Fibroblast of villous mesenchyme (primary cell): ENCODE data around the gene STARD7. TPM values are rescaled to one million over a fixed set of nuclear protein-coding genes. Genes with fewer than 3 reads are reported as not detected.

ENCODE experiments used
- DNase-seq: peaks from one replicate; pipeline ENCODE4 v3.0.0-alpha.2; 2010; ENCODE audit warnings: low read depth
- H3K4me3 ChIP-seq: 2 replicates; pipeline ENCODE4 v1.5.1; 2011; ENCODE audit warnings: low read depth, mild to moderate bottlenecking, low read length
- total RNA-seq: library from RNA; depleted of rRNA; stranded (reverse); fragments of >200 nt; gene quantifications from 2 replicates; pipeline ENCODE4 v1.2.3, GENCODE V29; 2012
- TF ChIP-seq, protein P1 (sequence below): IDR thresholded peaks from 2 replicates; pipeline ENCODE4 v1.5.1; 2012; ENCODE audit warnings: low read depth, mild to moderate bottlenecking, low read length; ENCODE audit not compliant: insufficient read depth

STARD7 gene
- total RNA-seq, 1 donor = 209 TPM

DNA sequence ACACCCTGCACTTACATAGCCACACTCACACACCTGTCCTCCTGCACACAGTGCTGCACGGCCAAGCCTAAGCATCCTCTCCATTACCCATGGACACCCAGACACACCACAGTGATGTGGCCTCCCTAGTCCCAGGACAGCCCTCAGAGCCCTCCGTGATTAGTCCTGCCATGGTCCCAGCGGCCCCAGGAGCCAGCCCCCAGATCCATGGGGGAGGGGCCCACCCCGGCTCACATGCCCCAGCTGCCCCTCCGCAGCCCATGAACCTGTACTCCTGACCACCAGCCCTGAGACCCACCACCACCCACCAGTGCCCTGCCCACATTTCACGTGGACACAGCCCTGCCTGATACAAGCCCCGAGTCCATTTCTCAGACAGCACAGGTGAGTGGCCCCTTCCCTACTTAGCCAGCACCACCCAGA is 55.3 kb downstream of the STARD7 start:
- TF ChIP-seq, protein P1, sequence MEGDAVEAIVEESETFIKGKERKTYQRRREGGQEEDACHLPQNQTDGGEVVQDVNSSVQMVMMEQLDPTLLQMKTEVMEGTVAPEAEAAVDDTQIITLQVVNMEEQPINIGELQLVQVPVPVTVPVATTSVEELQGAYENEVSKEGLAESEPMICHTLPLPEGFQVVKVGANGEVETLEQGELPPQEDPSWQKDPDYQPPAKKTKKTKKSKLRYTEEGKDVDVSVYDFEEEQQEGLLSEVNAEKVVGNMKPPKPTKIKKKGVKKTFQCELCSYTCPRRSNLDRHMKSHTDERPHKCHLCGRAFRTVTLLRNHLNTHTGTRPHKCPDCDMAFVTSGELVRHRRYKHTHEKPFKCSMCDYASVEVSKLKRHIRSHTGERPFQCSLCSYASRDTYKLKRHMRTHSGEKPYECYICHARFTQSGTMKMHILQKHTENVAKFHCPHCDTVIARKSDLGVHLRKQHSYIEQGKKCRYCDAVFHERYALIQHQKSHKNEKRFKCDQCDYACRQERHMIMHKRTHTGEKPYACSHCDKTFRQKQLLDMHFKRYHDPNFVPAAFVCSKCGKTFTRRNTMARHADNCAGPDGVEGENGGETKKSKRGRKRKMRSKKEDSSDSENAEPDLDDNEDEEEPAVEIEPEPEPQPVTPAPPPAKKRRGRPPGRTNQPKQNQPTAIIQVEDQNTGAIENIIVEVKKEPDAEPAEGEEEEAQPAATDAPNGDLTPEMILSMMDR = no peak
- no peak overlapping the region for H3K4me3 ChIP-seq
- DNase-seq = no peak

DNA sequence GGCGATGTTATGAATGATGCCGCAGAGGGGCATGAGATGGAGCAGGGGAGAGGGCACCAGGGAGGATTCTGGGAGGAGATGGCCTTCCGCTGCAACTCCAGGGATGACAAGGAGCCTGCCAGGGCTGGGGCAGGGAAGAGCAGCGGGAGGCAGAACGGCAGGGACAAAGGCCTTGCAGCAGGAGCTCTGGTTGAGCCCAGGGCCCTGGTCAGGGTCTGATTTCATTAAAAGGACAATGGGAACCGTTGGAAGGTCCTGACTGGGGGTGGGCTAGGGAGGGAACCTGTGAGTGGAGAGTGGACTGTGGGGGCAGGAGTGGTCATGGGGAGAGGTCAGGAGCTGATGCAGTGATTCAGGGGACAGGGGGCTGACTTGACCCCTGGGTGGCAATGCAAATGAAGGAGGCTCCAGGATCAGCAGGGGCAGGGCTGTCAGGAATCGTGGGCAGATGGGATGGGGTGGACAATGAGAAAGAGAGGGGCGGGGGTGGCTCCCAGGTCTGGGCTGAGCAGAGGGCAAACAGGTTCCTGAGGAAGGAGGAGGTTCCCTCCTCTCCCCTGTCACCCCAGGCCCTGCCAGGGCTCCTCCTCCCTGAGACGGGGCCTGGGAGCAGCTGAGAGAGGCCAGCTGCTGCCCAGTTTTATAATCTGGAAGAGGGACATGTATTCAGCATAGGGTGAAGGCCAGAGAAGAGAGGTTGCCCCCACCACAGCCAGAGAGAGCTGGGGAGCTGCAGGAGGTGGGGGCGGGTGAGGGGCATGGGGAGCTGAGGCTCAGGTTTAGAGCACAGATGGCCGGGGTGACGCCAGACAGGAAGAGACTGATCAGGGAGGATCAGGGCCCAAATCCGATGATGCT is 56.1 kb downstream of the STARD7 start:
- H3K4me3 ChIP-seq = no peak overlapping the region
- TF ChIP-seq, protein P1 = no peak
- DNase-seq = no peak

DNA sequence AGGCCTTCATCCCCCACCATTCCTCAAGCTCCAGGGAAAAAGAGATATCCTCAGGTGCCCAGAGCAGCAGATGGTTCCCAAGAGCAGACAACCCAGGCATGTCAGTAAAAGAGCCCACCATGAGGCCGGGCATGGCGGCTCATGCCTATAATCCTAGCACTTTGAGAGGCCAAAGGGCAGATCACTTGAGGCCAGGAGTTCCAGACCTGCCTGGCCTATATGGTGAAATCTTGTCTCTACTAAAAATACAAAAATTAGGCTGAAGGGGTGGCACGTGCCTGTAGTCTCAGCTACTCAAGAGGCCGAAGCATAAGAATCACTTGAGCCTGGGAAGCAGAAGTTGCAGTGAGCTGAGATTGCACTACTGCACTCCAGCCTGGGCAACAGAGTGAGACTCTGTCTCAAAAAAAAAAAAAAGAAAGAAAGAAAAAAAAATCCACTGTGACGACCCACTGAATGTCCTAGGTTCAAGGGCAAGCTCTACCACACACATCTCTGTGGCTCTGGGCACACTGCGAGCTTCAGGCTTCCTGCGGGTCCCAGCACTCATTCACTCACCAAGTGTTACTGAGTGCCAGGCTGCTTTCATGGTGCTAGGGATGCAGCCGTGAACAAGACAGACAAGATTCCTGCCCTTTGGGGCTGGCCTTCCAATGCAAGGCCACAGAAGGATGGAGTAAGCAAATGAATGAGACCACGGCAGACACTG is 56.9 kb downstream of the STARD7 start:
- TF ChIP-seq, protein P1 = no peak
- no peak overlapping the region for H3K4me3 ChIP-seq
- no peak for DNase-seq

DNA sequence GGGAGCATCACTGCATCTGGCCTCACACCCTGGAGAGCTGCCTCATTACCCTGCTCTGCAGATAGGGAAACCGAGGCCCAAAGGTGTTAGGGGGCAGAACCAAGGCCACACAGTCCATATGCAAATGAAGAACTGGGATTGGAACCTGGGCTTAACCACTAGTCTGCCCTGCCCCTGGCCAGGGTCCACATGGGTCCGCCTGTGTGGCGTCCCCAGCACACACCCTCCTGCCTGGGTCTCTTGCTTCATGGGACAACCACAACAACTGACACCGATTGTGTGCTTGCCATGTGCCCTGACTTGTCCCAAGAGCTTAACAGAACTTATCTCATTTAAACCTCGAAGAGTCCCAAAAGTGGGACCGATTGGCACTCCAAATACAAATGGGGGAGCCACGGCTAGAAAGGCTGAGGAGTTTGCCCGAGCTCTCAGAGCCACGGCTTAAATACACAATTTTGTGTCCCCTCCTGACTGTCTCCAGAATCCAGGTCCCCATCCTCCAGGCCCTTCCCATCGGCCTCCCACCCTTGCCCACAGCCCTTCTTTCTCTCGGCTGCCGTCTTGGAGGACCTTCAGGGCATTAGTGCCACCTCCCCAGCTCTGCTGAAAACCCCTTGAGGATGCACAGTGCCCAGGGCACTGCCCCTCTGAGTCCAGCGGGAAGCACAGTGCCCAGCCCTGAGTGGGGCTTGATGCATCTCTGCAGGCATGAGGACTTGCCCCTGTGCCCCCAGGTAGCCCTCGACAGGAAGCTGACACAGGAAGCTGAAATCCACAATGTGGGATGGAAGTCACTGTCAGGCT is 57.6 kb downstream of the STARD7 start:
- no peak overlapping the region for H3K4me3 ChIP-seq
- TF ChIP-seq, protein P1 = no peak
- DNase-seq = no peak

DNA sequence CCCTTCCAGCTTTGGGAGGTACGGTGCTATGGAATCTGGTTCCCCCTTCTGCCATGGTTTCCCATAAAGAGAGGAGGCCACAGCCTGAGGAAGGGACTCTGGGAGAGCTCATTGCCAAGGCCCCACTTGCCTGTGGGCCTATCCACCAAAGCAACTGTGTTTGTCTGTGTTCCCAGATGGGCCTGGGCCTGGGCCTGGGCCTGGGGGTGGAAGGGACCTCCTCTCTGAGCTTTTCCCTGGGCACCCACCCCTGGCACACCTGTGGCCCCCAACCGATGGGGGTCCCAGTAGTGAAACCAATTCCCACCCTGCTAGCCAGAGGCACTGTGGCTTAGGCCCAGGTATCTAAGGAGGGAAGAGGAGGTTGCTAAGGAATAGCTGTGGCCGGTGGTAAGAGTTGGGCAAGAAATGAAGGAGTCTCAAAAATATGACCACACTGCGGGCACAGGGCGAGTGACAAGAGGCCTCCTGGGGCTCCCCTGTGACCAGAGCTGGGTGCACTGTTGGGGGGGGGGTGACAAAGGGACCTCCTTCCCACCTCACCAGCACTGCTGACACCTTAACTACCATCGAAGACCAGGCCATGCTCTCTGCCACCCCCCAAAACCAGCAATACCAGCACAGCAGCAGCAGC is 58.5 kb downstream of the STARD7 start:
- TF ChIP-seq, protein P1 = no peak
- DNase-seq = no peak
- no peak overlapping the region for H3K4me3 ChIP-seq
